DOHH2 (cell line): ENCODE data around the gene CTPS1.

Experiments used
- CTCF ChIP-seq: fragments of 200-600 bp; sonication (generic); IDR thresholded peaks from one replicate; pipeline ENCODE4 v1.5.1; 2014; ENCODE audit warnings: antibody characterized with exemption, mild to moderate bottlenecking, low read depth, low read length; ENCODE audit not compliant: poor library complexity, severe bottlenecking
- EZH2phosphoT487 ChIP-seq: fragments of 200-600 bp; sonication (generic); IDR thresholded peaks from 2 replicates; pipeline ENCODE4 v1.6.1; 2017; ENCODE audit warnings: borderline replicate concordance, mild to moderate bottlenecking, antibody characterized with exemption, low read length, moderate library complexity, mixed read lengths

- TF ChIP-seq CTCF (no peak), EZH2phosphoT487 (no peak)
Measured at GRCh38 chr1:41025979-41026819, 46.7 kb downstream of the CTPS1 start.
